CD4-positive, alpha-beta T cell (primary cell): ENCODE data around the gene MGAT5. TPM values are rescaled to one million over a fixed set of nuclear protein-coding genes. Genes with fewer than 3 reads are reported as not detected.

Experiments used
- ATAC-seq: fragments of 200-7000 bp; cut with Tn5 transposase; one replicate; pipeline ENCODE4 v1.10.0; 2022; ENCODE audit warnings: mild to moderate bottlenecking; ENCODE audit not compliant: poor library complexity
- CTCF ChIA-PET: fragments of 350-600 bp; sonication (Branson Sonifier 250); formaldehyde crosslinking; loops from one replicate; lab custom pipeline; 2021; ENCODE audit warnings: antibody characterized with exemption, inconsistent platforms; lab: Charles Lee
- POLR2A ChIA-PET: fragments of 350-600 bp; sonication (Branson Sonifier 250); formaldehyde crosslinking; loops from one replicate; lab custom pipeline; 2021; ENCODE audit warnings: antibody characterized with exemption, inconsistent platforms; lab: Charles Lee
- DNase-seq, 14 experiments: peaks; one replicate each; pipeline ENCODE4 v3.0.0-alpha.2; 2013 to 2020; ENCODE audit warnings: mixed read lengths in 2 of 14
- H3K27ac ChIP-seq, 2 donors: one replicate each; pipeline versions ENCODE4 v1.5.1 to v1.7.0; 2013; ENCODE audit warnings: low read length in 2 of 2, low read depth in 1 of 2, mild to moderate bottlenecking in 1 of 2
- H3K27me3 ChIP-seq, 2 experiments: 1 replicate in 1 of 2; 2 replicates in 1 of 2; pipeline versions ENCODE4 v1.6.1 to v1.7.0; 2013; ENCODE audit warnings: low read length in 2 of 2, control low read depth in 1 of 2, mild to moderate bottlenecking in 1 of 2, moderate library complexity in 1 of 2; ENCODE audit not compliant: insufficient read depth in 2 of 2, control insufficient read depth in 1 of 2
- H3K36me3 ChIP-seq: one replicate; pipeline ENCODE4 v1.6.1; 2013; ENCODE audit warnings: low read length, control low read depth; ENCODE audit not compliant: insufficient read depth
- H3K4me1 ChIP-seq: one replicate; pipeline ENCODE4 v1.6.1; 2013; ENCODE audit warnings: low read length, control low read depth; ENCODE audit not compliant: insufficient read depth
- H3K4me3 ChIP-seq: one replicate; pipeline ENCODE4 v1.5.1; 2013; ENCODE audit warnings: mild to moderate bottlenecking, low read length, moderate library complexity
- H3K9me3 ChIP-seq, 2 experiments: 1 replicate in 1 of 2; 2 replicates in 1 of 2; pipeline versions ENCODE4 v1.6.1 to v1.7.0; 2013; ENCODE audit warnings: low read length in 2 of 2, mild to moderate bottlenecking in 2 of 2, control low read depth in 1 of 2, moderate library complexity in 1 of 2; ENCODE audit not compliant: control insufficient read depth in 1 of 2, insufficient read depth in 1 of 2
- H3K27ac Mint-ChIP-seq: one replicate; pipeline ENCODE4 v1.8.0; 2020; ENCODE audit warnings: mixed read lengths
- H3K27me3 Mint-ChIP-seq: one replicate; pipeline ENCODE4 v1.8.0; 2021; ENCODE audit warnings: mixed read lengths
- H3K36me3 Mint-ChIP-seq: one replicate; pipeline ENCODE4 v1.8.0; 2021; ENCODE audit warnings: low read depth, mixed read lengths
- H3K4me1 Mint-ChIP-seq: one replicate; pipeline ENCODE4 v1.8.0; 2021; ENCODE audit warnings: low read depth, mixed read lengths
- H3K4me3 Mint-ChIP-seq: one replicate; pipeline ENCODE4 v1.8.0; 2020; ENCODE audit warnings: mild to moderate bottlenecking, mixed read lengths
- H3K9me3 Mint-ChIP-seq: one replicate; pipeline ENCODE4 v1.8.0; 2020; ENCODE audit warnings: mixed read lengths
- CTCF ChIP-seq: fragments of 200-600 bp; IDR thresholded peaks from one replicate; pipeline ENCODE4 v1.8.0; 2022; ENCODE audit warnings: antibody characterized with exemption, mild to moderate bottlenecking
- intact Hi-C, 2 experiments: fragments of 100-400 bp; cut with DNase I in 1 of 2; cut with micrococcal nuclease in 1 of 2; formaldehyde crosslinking; loops; one replicate each; pipeline versions ENCODE4 v1.15.1 to v1.9.0; 2023 to 2025; cut with DNase I, micrococcal nuclease
- total RNA-seq, 174 experiments: library from RNA in 2 of 174; stranded (reverse) in 2 of 174; gene quantifications; one replicate each; pipeline ENCODE4 v1.2.3 and lab custom pipeline; 2021 to 2026

Gene MGAT5
- total RNA-seq, 2 experiments from 2014 or later, result 77.5 to 77.8 TPM

GRCh38 chr2:134225841-134226240 is 28.0 kb upstream of the MGAT5 start:
- no peak for TF ChIP-seq CTCF
- Mint-ChIP-seq H3K27me3 (no peaks in the 10 kb centered on the region), H3K36me3 (peaks cover 9% of the 10 kb centered on the region), H3K4me3 (no peak overlapping the region), H3K27ac (peak overlapping the region; percentile 38), H3K4me1 (peaks cover 71% of the 10 kb centered on the region), H3K9me3 (peaks cover 13% of the 10 kb centered on the region)
- no peak for ATAC-seq
- Histone ChIP-seq H3K27ac (no peak overlapping the region), H3K9me3 (peaks cover 4 to 11% of the 10 kb centered on the region in 2 experiments), H3K4me3 (no peak overlapping the region), H3K36me3 (no peaks in the 10 kb centered on the region), H3K4me1 (peaks cover 27% of the 10 kb centered on the region), H3K27me3 (no peaks in the 10 kb centered on the region)
- intact Hi-C loops, result no loop called here
- ChIA-PET POLR2A (no interaction called here), CTCF (interaction anchor here (1.0 kb wide), 1 partner anchor 18 kb away, joined by 3 read pairs; no protein-coding TSS in a partner anchor)
- DNase-seq, result no peak

- intact Hi-C loops, result no loop called here
- CTCF ChIA-PET, result interaction anchor here (1.0 kb wide), 1 partner anchor 19 kb away, joined by 3 read pairs; no protein-coding TSS in a partner anchor
- Histone ChIP-seq H3K27me3 (no peaks in the 10 kb centered on the region), H3K36me3 (no peaks in the 10 kb centered on the region), H3K27ac (no peak overlapping the region), H3K9me3 (peaks cover 4 to 11% of the 10 kb centered on the region in 2 experiments), H3K4me3 (no peak overlapping the region), H3K4me1 (peaks cover 28% of the 10 kb centered on the region)
- Mint-ChIP-seq H3K27me3 (no peaks in the 10 kb centered on the region), H3K4me3 (no peak overlapping the region), H3K27ac (peak overlapping the region; percentile 38), H3K9me3 (peaks cover 13% of the 10 kb centered on the region), H3K4me1 (peaks cover 71% of the 10 kb centered on the region), H3K36me3 (peaks cover 9% of the 10 kb centered on the region)
- ATAC-seq (no peak), DNase-seq (no peak)
- TF ChIP-seq CTCF, result no peak
- POLR2A ChIA-PET, result interaction anchor here (1.1 to 3.1 kb wide), 3 partner anchors 8 to 35 kb away, joined by 3 to 11 read pairs (median 3); no protein-coding TSS in a partner anchor
These were observed 27.3 kb upstream of the MGAT5 start for GRCh38 chr2:134226601-134227000.

- Histone ChIP-seq H3K4me1 (peaks cover 36% of the 10 kb centered on the region), H3K27me3 (no peaks in the 10 kb centered on the region), H3K27ac (no peak overlapping the region), H3K9me3 (peaks cover 4 to 11% of the 10 kb centered on the region in 2 experiments), H3K36me3 (no peaks in the 10 kb centered on the region), H3K4me3 (no peak overlapping the region)
- no peaks in the 10 kb centered on the region for H3K27me3 Mint-ChIP-seq
- H3K4me3 Mint-ChIP-seq, result no peak overlapping the region
- peaks cover 13% of the 10 kb centered on the region for H3K9me3 Mint-ChIP-seq
- H3K27ac Mint-ChIP-seq, result peak overlapping the region; percentile 38
- no peak for TF ChIP-seq CTCF
- CTCF ChIA-PET, result interaction anchor here (0.8 kb wide), 1 partner anchor 18 kb away, joined by 3 read pairs; no protein-coding TSS in a partner anchor
- POLR2A ChIA-PET, result interaction anchor here (1.1 to 3.1 kb wide), 3 partner anchors 9 to 34 kb away, joined by 3 to 11 read pairs (median 3); no protein-coding TSS in a partner anchor
- peaks cover 76% of the 10 kb centered on the region for H3K4me1 Mint-ChIP-seq
- intact Hi-C loops, result no loop called here
- H3K36me3 Mint-ChIP-seq, result peaks cover 9% of the 10 kb centered on the region
- ATAC-seq (no peak), DNase-seq (no peak)
These were observed 26.2 kb upstream of the MGAT5 start for GRCh38 chr2:134227666-134228065.
